Stomach (tissue), 9 donors: Measurements from ENCODE around the gene UBXN1. TPM values are rescaled to one million over a fixed set of nuclear protein-coding genes. Genes with fewer than 3 reads are reported as not detected.
A peak's percentile ranks its signal among the peaks of the same experiment; 100 is the strongest.

Experiments
- DNase-seq, 2 donors: peaks; one replicate each; pipeline versions ENCODE4 v3.0.0 to v3.0.0-alpha.2; 2013 to 2019
- H3K27ac ChIP-seq, 5 donors: fragments of 200-600 bp in 4 of 5; sonication (generic) in 4 of 5; one replicate each; pipeline ENCODE4 v1.5.1; 2013 to 2019; ENCODE audit warnings: mild to moderate bottlenecking in 1 of 5, moderate library complexity in 1 of 5
- H3K27me3 ChIP-seq, 3 donors: fragments of 200-600 bp; sonication (generic); one replicate each; pipeline ENCODE4 v1.5.1; 2017 to 2019; ENCODE audit warnings: mixed run types in 1 of 3
- H3K36me3 ChIP-seq, 4 donors: fragments of 200-600 bp; sonication (generic); 1 replicate in 3 of 4; 2 replicates in 1 of 4; pipeline ENCODE4 v1.5.1; 2016 to 2019
- H3K4me1 ChIP-seq, 4 donors: fragments of 200-600 bp; sonication (generic); one replicate each; pipeline ENCODE4 v1.5.1; 2016 to 2019
- H3K4me3 ChIP-seq, 4 donors: fragments of 200-600 bp; sonication (generic) in 3 of 4; one replicate each; pipeline ENCODE4 v1.5.1; 2016 to 2019; ENCODE audit warnings: mild to moderate bottlenecking in 1 of 4
- H3K9me3 ChIP-seq, 4 donors: fragments of 200-600 bp; sonication (generic); one replicate each; pipeline ENCODE4 v1.5.1; 2016 to 2019
- EP300 ChIP-seq: sonication (generic); formaldehyde crosslinking; IDR thresholded peaks from one replicate; pipeline ENCODE4 v1.6.1; 2017; ENCODE audit warnings: antibody characterized with exemption
- POLR2A ChIP-seq, 4 donors: fragments of 450-650 bp; IDR thresholded peaks; one replicate each; pipeline ENCODE4 v1.6.1; 2016; ENCODE audit warnings: antibody characterized with exemption in 4 of 4, control low read depth in 2 of 4, mild to moderate bottlenecking in 1 of 4, moderate library complexity in 1 of 4
- POLR2AphosphoS5 ChIP-seq, 3 donors: sonication (generic); formaldehyde crosslinking; IDR thresholded peaks; one replicate each; pipeline ENCODE4 v1.6.1; 2016; ENCODE audit warnings: antibody characterized with exemption in 3 of 3
- WGBS, 5 donors: extraction: QIAGEN DNeasy Blood & Tissue Kit in 3 of 5; methylation state at CpG; one replicate each; pipeline versions ENCODE4 v1.1.5 to v1.1.7; 2013 to 2018; 5-methylcytosine and 5-hydroxymethylcytosine counted together
- intact Hi-C: fragments of 100-400 bp; cut with DNase I; formaldehyde crosslinking; loops from one replicate; pipeline ENCODE4 v1.15.1; 2023; ENCODE audit warnings: low total_unique reads
- polyA plus RNA-seq, 3 donors: library from polyadenylated mRNA; stranded (reverse); fragments of 200-250 nt; gene quantifications; one replicate each; pipeline ENCODE4 v1.2.3, GENCODE V29; 2013
- total RNA-seq, 5 donors: library from RNA; depleted of rRNA; stranded (reverse); fragments of >200 nt; gene quantifications; one replicate each; pipeline versions ENCODE4 v1.1.0 to v1.2.3, GENCODE V29; 2014 to 2016
- TF ChIP-seq, protein P1 (sequence below), 7 experiments: fragments of 450-650 bp in 4 of 7; fragments of 200-600 bp in 3 of 7; sonication (generic) in 3 of 7; IDR thresholded peaks; one replicate each; pipeline ENCODE4 v1.5.1; 2016 to 2019; ENCODE audit warnings: antibody characterized with exemption in 7 of 7, control low read depth in 2 of 7, mild to moderate bottlenecking in 1 of 7
- donor health status: healthy with polysubstance abuse.
- donor health status: Bipolar disorder and iron deficiency.
- donor health status: healthy.

The UBXN1 gene
- total and polyA plus RNA-seq, 8 donors: 78.6 to 236 (median 163) TPM

DNA sequence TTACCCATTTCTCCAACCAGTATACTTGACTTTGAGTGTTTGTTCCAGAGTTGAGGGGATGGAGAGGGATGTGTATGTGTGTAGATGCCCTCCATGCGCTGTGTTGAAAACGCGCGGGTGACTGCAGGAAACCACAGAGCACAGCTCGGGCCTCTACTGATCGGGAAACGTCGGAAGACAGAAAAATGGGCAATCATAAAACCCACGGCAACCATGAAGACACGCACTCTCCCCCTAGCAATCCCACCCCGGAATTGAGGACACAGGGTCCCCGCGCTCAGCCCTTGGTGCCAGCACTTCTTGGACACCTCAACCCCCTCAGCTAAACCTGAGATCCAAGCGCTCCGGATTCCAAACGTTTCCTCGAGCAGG, 7.7 kb downstream of the UBXN1 start:
- Histone ChIP-seq H3K36me3 (peaks cover 8 to 45% (median 40%) of the 10 kb centered on the region in 4 donors), H3K4me3 (peak overlapping the region; percentile 76 to 94 (median 89)), H3K27ac (peak overlapping the region; percentile 89 to 96 (median 93)), H3K27me3 (no peaks in the 10 kb centered on the region), H3K9me3 (no peaks in the 10 kb centered on the region), H3K4me1 (peaks cover 47 to 74% (median 65%) of the 10 kb centered on the region in 4 donors)
- TF ChIP-seq POLR2AphosphoS5 (IDR thresholded peaks at IDR 0.05) (no peak), POLR2A (IDR thresholded peaks at IDR 0.05) (no peak), EP300 (no peak)
- TF ChIP-seq, protein P1, sequence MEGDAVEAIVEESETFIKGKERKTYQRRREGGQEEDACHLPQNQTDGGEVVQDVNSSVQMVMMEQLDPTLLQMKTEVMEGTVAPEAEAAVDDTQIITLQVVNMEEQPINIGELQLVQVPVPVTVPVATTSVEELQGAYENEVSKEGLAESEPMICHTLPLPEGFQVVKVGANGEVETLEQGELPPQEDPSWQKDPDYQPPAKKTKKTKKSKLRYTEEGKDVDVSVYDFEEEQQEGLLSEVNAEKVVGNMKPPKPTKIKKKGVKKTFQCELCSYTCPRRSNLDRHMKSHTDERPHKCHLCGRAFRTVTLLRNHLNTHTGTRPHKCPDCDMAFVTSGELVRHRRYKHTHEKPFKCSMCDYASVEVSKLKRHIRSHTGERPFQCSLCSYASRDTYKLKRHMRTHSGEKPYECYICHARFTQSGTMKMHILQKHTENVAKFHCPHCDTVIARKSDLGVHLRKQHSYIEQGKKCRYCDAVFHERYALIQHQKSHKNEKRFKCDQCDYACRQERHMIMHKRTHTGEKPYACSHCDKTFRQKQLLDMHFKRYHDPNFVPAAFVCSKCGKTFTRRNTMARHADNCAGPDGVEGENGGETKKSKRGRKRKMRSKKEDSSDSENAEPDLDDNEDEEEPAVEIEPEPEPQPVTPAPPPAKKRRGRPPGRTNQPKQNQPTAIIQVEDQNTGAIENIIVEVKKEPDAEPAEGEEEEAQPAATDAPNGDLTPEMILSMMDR (IDR thresholded peaks at IDR 0.05): no peak
- DNase-seq: no peak
- 0 to 1% (median 0%) methylated on average over 17 of the region's 17 CpGs for WGBS, 5 donors
- intact Hi-C loops: no loop called here

DNA sequence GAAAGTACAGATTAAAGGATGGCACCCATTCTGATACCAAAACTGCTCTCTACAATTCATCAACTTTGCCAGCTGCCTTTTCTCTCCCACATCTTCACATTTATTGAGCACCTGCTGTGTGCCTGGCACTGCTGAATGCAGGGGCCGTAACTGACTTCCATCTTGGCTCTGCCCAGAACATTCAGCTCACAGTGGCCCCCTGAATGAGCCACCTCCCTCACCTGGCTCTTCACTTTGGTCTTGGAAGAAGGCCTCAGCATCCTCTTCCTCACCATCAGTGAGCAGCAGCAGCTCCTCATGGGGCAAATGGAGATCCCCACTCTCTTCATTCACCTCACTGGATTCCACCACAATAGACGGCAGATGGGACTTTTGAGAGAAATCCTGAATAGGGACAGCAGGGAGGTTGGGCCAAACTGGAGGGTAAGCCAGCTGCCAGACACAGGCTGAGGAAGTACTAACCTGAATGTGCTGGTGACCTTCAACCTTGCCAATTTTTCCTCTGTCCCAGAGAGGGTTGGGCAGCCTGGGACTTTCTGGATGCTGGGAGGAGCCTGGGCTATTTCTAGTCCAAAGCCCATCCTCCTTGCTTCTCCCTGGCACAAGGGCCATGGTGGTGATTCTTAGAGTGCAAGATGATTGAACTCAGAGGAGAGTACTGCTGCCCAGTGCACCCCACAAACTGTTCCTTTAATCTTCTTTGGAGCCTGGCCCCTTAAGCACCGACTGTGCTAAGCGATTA, 9.3 kb downstream of the UBXN1 start:
- H3K27ac ChIP-seq: peak overlapping the region; percentile 11 to 95 (median 69)
- no peaks in the 10 kb centered on the region for H3K9me3 ChIP-seq
- TF ChIP-seq EP300 (no peak), POLR2A (IDR thresholded peaks at IDR 0.05) (no peak), POLR2AphosphoS5 (IDR thresholded peaks at IDR 0.05) (no peak)
- TF ChIP-seq, protein P1 (IDR thresholded peaks at IDR 0.05): no peak
- whole genome bisulfite sequencing, 5 donors: 50 to 76% (median 55%) methylated on average over 4 of the region's 4 CpGs
- peaks cover 53 to 74% (median 72%) of the 10 kb centered on the region in 4 donors for H3K4me1 ChIP-seq
- H3K4me3 ChIP-seq: no peak overlapping the region
- intact Hi-C loops: no loop called here
- no peaks in the 10 kb centered on the region for H3K27me3 ChIP-seq
- peaks cover 0 to 30% (median 24%) of the 10 kb centered on the region in 4 donors for H3K36me3 ChIP-seq
- DNase-seq: no peak

DNA sequence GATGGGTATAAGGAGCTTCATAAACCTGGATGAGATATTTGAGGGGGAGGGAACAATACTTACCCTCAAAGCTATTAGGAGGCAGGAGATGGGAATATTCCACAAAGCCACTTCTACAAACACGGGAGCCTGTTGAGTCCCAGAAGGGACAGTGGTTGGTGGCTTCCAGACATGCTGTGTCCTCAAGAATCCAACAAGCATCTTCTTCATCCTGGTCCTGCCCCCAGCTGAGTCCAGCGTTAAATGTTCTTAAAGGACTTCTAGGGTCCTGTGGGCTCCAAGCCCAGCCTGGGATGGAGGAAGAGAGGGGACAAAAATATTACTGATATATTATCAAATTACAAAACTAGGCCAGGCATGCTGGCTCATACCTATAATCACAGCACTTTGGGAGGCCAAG, 11.4 kb downstream of the UBXN1 start:
- Histone ChIP-seq H3K4me1 (peaks cover 41 to 74% (median 72%) of the 10 kb centered on the region in 4 donors), H3K9me3 (no peaks in the 10 kb centered on the region), H3K4me3 (peak overlapping the region in 1 of 4 donors; percentile 84), H3K27ac (peak overlapping the region in 2 of 5 donors; percentile 38 to 97), H3K27me3 (no peaks in the 10 kb centered on the region), H3K36me3 (peaks cover 8 to 26% (median 19%) of the 10 kb centered on the region in 4 donors)
- no peak for TF ChIP-seq POLR2A (IDR thresholded peaks at IDR 0.05)
- no peak for TF ChIP-seq EP300
- TF ChIP-seq, protein P1 (IDR thresholded peaks at IDR 0.05): no peak
- no peak for TF ChIP-seq POLR2AphosphoS5 (IDR thresholded peaks at IDR 0.05)
- 69 to 90% (median 79%) methylated on average over 2 of the region's 2 CpGs for WGBS, 5 donors
- DNase-seq: no peak
- intact Hi-C loops: no loop called here

DNA sequence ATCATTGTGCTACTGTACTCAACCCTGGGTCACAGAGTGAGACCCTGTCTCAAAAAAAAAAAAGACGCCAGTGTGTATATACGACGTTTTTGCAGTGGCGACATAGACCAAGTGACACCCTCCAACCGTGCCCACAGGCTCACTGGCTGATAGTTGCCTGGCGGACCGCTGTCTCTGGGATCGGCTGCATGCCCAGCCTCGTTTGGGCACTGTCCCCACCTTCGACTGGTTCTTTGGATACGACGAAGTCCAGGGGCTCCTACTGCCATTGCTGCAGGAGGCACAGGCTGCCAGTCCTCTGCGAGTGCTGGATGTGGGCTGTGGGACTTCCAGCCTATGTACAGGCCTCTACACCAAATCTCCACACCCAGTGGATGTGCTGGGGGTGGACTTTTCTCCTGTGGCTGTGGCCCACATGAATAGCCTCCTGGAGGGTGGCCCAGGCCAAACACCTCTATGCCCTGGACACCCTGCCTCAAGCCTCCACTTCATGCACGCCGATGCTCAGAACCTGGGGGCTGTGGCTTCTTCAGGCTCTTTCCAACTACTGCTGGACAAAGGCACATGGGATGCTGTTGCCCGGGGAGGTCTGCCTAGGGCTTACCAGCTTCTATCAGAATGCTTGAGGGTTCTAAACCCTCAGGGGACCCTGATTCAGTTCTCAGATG, 12.5 kb downstream of the UBXN1 start:
- Histone ChIP-seq H3K4me1 (peaks cover 40 to 72% (median 67%) of the 10 kb centered on the region in 4 donors), H3K4me3 (peak overlapping the region; percentile 78 to 94 (median 83)), H3K36me3 (peaks cover 9 to 36% (median 28%) of the 10 kb centered on the region in 4 donors), H3K27me3 (no peaks in the 10 kb centered on the region), H3K27ac (peak overlapping the region; percentile 91 to 97 (median 94)), H3K9me3 (no peaks in the 10 kb centered on the region)
- no peak for TF ChIP-seq POLR2AphosphoS5 (IDR thresholded peaks at IDR 0.05)
- no peak for TF ChIP-seq EP300
- TF ChIP-seq, protein P1 (IDR thresholded peaks at IDR 0.05): no peak
- TF ChIP-seq POLR2A (IDR thresholded peaks at IDR 0.05): no peak
- intact Hi-C loops: no loop called here
- no peak for DNase-seq
- 27 to 40% (median 34%) methylated on average over 16 of the region's 16 CpGs for WGBS, 5 donors
